Hepatocyte (in vitro differentiated cells): ENCODE measurements around the gene AMOTL1. TPM values are rescaled to one million over a fixed set of nuclear protein-coding genes. Genes with fewer than 3 reads are reported as not detected.

ENCODE experiments used
- DNase-seq: peaks from one replicate; pipeline ENCODE4 v3.0.0-alpha.2; 2016; ENCODE audit warnings: low spot score
- H2AFZ ChIP-seq: fragments of 200-600 bp; sonication (generic); 2 replicates; pipeline ENCODE4 v1.6.0; 2016; ENCODE audit warnings: antibody characterized with exemption, mild to moderate bottlenecking
- H3K27ac ChIP-seq: fragments of 200-600 bp; sonication (generic); 2 replicates; pipeline ENCODE4 v1.5.1; 2016; ENCODE audit warnings: mild to moderate bottlenecking
- H3K27me3 ChIP-seq: fragments of 200-600 bp; sonication (generic); 2 replicates; pipeline ENCODE4 v1.6.1; 2016
- H3K36me3 ChIP-seq: fragments of 200-600 bp; sonication (generic); replicated peaks from 2 replicates; pipeline ENCODE4 v1.5.1; 2016; ENCODE audit warnings: low read depth; ENCODE audit not compliant: insufficient read depth
- H3K4me1 ChIP-seq: fragments of 200-600 bp; sonication (generic); 2 replicates; pipeline ENCODE4 v1.5.1; 2016; ENCODE audit warnings: mild to moderate bottlenecking, moderate library complexity; ENCODE audit not compliant: insufficient read depth
- H3K4me2 ChIP-seq: fragments of 200-600 bp; sonication (generic); 2 replicates; pipeline ENCODE4 v1.6.0; 2016
- H3K4me3 ChIP-seq: fragments of 200-600 bp; sonication (generic); 2 replicates; pipeline ENCODE4 v1.5.1; 2016; ENCODE audit warnings: mild to moderate bottlenecking
- H3K79me2 ChIP-seq: fragments of 200-600 bp; sonication (generic); 2 replicates; pipeline ENCODE4 v1.6.0; 2017; ENCODE audit warnings: mild to moderate bottlenecking
- H3K9me2 ChIP-seq: fragments of 200-600 bp; sonication (generic); replicated peaks from 2 replicates; pipeline ENCODE4 v1.6.0; 2017; ENCODE audit warnings: mild to moderate bottlenecking; ENCODE audit not compliant: insufficient read depth
- H3K9me3 ChIP-seq: fragments of 200-600 bp; sonication (generic); 2 replicates; pipeline ENCODE4 v1.5.1; 2016; ENCODE audit warnings: low read depth, mild to moderate bottlenecking
- H4K20me1 ChIP-seq: fragments of 200-600 bp; sonication (generic); 2 replicates; pipeline ENCODE4 v1.6.0; 2016; ENCODE audit warnings: mild to moderate bottlenecking; ENCODE audit not compliant: insufficient read depth, poor library complexity, severe bottlenecking
- EZH2 ChIP-seq: fragments of 200-600 bp; sonication (generic); IDR thresholded peaks from 2 replicates; pipeline ENCODE4 v1.6.1; 2016; ENCODE audit warnings: antibody characterized with exemption, mild to moderate bottlenecking, borderline replicate concordance
- EZH2phosphoT487 ChIP-seq: fragments of 200-600 bp; sonication (generic); IDR thresholded peaks from one replicate; pipeline ENCODE4 v1.6.1; 2018; ENCODE audit warnings: antibody characterized with exemption, mild to moderate bottlenecking, low read depth, moderate library complexity; ENCODE audit not compliant: unreplicated experiment, severe bottlenecking
- WGBS: methylation state at CpG from one replicate; pipeline ENCODE4 v1.1.6; 2016; ENCODE audit warnings: low lambda C conversion rate; ENCODE audit errors: missing lambda C conversion rate; 5-methylcytosine and 5-hydroxymethylcytosine counted together
- polyA plus RNA-seq: library from polyadenylated mRNA; unstranded; fragments of >200 nt; fragmentation: Nextera tagmentation; extraction: Ambion mirVana; gene quantifications from 2 replicates; pipeline ENCODE4 v1.2.1, GENCODE V29; 2016
- total RNA-seq: library from RNA; depleted of rRNA; stranded (reverse); fragments of >200 nt; gene quantifications from 2 replicates; pipeline ENCODE4 v1.2.3, GENCODE V29; 2014
- TF ChIP-seq, protein P1 (sequence below): fragments of 200-600 bp; sonication (generic); IDR thresholded peaks from 2 replicates; pipeline ENCODE4 v1.5.1; 2016; ENCODE audit warnings: antibody characterized with exemption, mild to moderate bottlenecking; ENCODE audit not compliant: poor library complexity

The AMOTL1 gene
- total and polyA plus RNA-seq, 2 experiments from 2014 or later: 23.8 to 57.7 TPM

DNA sequence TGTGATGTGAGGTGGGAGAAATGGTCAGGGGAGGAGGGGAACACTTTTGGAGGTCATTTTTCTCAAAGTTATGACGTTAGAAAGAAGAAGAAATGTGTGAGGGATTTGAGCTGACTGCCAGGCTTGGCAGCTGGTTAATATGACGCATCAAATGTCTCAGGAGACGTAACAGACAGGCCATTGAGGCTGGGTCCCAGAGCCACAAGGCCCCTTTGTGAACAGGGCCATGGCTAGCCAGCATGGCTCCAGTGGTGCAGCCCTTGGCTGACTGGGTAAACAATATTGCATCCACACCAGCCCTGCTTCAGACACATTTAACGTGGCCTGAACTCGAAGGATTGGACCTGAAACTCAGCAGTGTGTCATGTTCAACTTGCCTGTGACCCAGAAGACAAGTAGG lies 34.3 kb downstream of the AMOTL1 start:
- WGBS: 94% methylated on average over 5 of the region's 5 CpGs
- Histone ChIP-seq H3K27me3 (no peaks in the 10 kb centered on the region), H3K4me1 (peaks cover 12% of the 10 kb centered on the region), H3K4me2 (no peak overlapping the region), H3K4me3 (no peak overlapping the region), H3K79me2 (peaks cover 93% of the 10 kb centered on the region), H2AFZ (no peak overlapping the region), H4K20me1 (peaks cover 19% of the 10 kb centered on the region), H3K9me3 (no peaks in the 10 kb centered on the region), H3K36me3 (no peaks in the 10 kb centered on the region), H3K9me2 (no peaks in the 10 kb centered on the region), H3K27ac (no peak overlapping the region)
- no peak for DNase-seq
- TF ChIP-seq, protein P1, sequence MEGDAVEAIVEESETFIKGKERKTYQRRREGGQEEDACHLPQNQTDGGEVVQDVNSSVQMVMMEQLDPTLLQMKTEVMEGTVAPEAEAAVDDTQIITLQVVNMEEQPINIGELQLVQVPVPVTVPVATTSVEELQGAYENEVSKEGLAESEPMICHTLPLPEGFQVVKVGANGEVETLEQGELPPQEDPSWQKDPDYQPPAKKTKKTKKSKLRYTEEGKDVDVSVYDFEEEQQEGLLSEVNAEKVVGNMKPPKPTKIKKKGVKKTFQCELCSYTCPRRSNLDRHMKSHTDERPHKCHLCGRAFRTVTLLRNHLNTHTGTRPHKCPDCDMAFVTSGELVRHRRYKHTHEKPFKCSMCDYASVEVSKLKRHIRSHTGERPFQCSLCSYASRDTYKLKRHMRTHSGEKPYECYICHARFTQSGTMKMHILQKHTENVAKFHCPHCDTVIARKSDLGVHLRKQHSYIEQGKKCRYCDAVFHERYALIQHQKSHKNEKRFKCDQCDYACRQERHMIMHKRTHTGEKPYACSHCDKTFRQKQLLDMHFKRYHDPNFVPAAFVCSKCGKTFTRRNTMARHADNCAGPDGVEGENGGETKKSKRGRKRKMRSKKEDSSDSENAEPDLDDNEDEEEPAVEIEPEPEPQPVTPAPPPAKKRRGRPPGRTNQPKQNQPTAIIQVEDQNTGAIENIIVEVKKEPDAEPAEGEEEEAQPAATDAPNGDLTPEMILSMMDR: no peak
- TF ChIP-seq EZH2 (no peak), EZH2phosphoT487 (no peak)

DNA sequence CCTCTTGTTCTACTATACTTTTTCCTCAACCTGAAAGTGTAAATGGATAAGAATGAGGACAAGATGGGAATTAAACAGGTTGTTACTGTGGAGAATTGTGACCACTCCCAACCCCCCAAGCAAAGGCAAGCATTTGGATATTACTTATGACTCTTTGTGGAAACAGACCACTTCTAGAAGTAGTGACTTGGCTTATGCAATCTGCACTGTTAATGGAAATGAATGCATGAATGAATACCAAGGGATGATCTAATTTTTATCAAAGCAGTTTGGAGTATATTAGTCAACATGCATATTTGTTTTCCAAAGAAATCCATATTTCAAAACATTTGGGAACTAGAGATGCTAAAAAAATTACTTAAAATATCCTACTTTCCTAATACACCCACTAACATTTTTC lies 35.3 kb downstream of the AMOTL1 start:
- H4K20me1 ChIP-seq: peaks cover 15% of the 10 kb centered on the region

DNA sequence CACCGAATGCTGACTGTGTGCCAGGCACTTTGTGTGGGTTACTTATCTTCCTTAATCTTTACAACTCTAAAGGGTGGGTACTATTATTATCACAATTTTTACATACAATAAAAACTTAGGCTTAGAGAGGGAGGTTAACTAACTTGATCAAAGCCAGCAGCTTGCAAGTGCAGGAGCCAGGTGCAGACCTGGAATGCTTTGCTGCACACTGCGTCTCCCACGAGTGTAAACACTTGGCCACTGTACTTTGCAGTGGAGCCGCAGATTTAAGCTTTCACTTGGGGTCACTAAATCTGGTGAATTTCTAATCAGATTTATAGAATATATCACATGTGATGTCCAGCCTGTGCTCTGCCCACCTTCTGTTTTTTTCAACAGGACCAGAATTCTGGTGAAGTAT lies 36.7 kb downstream of the AMOTL1 start:
- H3K9me3 ChIP-seq: no peaks in the 10 kb centered on the region
- H3K4me1 ChIP-seq: peaks cover 12% of the 10 kb centered on the region
- H3K79me2 ChIP-seq: peaks cover 87% of the 10 kb centered on the region
- H3K27me3 ChIP-seq: no peaks in the 10 kb centered on the region
- 66% methylated on average over 4 of the region's 4 CpGs for WGBS
- DNase-seq: no peak
- no peak overlapping the region for H3K4me2 ChIP-seq
- H3K9me2 ChIP-seq: no peaks in the 10 kb centered on the region
- no peak for TF ChIP-seq EZH2phosphoT487
- TF ChIP-seq EZH2: no peak
- TF ChIP-seq, protein P1: no peak
- H3K36me3 ChIP-seq: no peaks in the 10 kb centered on the region
- H3K4me3 ChIP-seq: no peak overlapping the region
- H3K27ac ChIP-seq: peak overlapping the region; percentile 0
- H4K20me1 ChIP-seq: peaks cover 13% of the 10 kb centered on the region
- H2AFZ ChIP-seq: no peak overlapping the region

More for the DNA sequence above, 35.3 kb downstream of the AMOTL1 start:
- no peak overlapping the region for H3K27ac ChIP-seq
- TF ChIP-seq, protein P1: no peak
- TF ChIP-seq EZH2phosphoT487 (no peak), EZH2 (no peak)
- no peak overlapping the region for H3K4me2 ChIP-seq
- H3K79me2 ChIP-seq: peaks cover 86% of the 10 kb centered on the region
- H3K9me3 ChIP-seq: no peaks in the 10 kb centered on the region
- H3K4me1 ChIP-seq: peaks cover 12% of the 10 kb centered on the region
- H3K27me3 ChIP-seq: no peaks in the 10 kb centered on the region
- no peak overlapping the region for H3K4me3 ChIP-seq
- H3K36me3 ChIP-seq: no peaks in the 10 kb centered on the region
- H3K9me2 ChIP-seq: no peaks in the 10 kb centered on the region
- no peak for DNase-seq
- H2AFZ ChIP-seq: no peak overlapping the region

- H2AFZ ChIP-seq: no peak overlapping the region
Observed at GRCh38 chr11:94806014-94806413, 37.9 kb downstream of the AMOTL1 start.

More at GRCh38 chr11:94806014-94806413, 37.9 kb downstream of the AMOTL1 start:
- peaks cover 12% of the 10 kb centered on the region for H3K4me1 ChIP-seq
- H4K20me1 ChIP-seq: peaks cover 13% of the 10 kb centered on the region
- H3K36me3 ChIP-seq: no peaks in the 10 kb centered on the region
- no peak overlapping the region for H3K4me3 ChIP-seq
- no peak overlapping the region for H3K4me2 ChIP-seq
- peaks cover 83% of the 10 kb centered on the region for H3K79me2 ChIP-seq
- DNase-seq: no peak
- no peaks in the 10 kb centered on the region for H3K27me3 ChIP-seq
- 73% methylated on average over 1 of the region's 1 CpG for whole genome bisulfite sequencing
- TF ChIP-seq EZH2phosphoT487 (no peak), EZH2 (no peak)
- TF ChIP-seq, protein P1: no peak
- no peaks in the 10 kb centered on the region for H3K9me3 ChIP-seq
- no peak overlapping the region for H3K27ac ChIP-seq
- H3K9me2 ChIP-seq: no peaks in the 10 kb centered on the region
